H9 (cell line): ENCODE data around the gene EXOC1L. TPM values are rescaled to one million over a fixed set of nuclear protein-coding genes. Genes with fewer than 3 reads are reported as not detected.

Experiments
- DNase-seq: peaks from one replicate; pipeline ENCODE4 v3.0.0-alpha.2; 2017
- H2AFZ ChIP-seq: one replicate; pipeline ENCODE4 v1.6.1; 2013; ENCODE audit warnings: mild to moderate bottlenecking, low read length, control low read depth, moderate library complexity
- H2AK5ac ChIP-seq: 2 replicates; pipeline ENCODE4 v1.6.1; 2013; ENCODE audit warnings: low read length, control low read depth, mixed read lengths; ENCODE audit not compliant: insufficient read length
- H2BK120ac ChIP-seq: one replicate; pipeline ENCODE4 v1.6.1; 2013; ENCODE audit warnings: low read depth, mild to moderate bottlenecking, low read length, control low read depth, inconsistent platforms; ENCODE audit not compliant: poor library complexity, severe bottlenecking
- H2BK12ac ChIP-seq: 2 replicates; pipeline ENCODE4 v1.6.1; 2013; ENCODE audit warnings: low read length, control low read depth, mixed read lengths, low read depth; ENCODE audit not compliant: insufficient read length
- H2BK15ac ChIP-seq: 2 replicates; pipeline ENCODE4 v1.6.1; 2013; ENCODE audit warnings: low read depth, low read length, control low read depth
- H2BK20ac ChIP-seq: one replicate; pipeline ENCODE4 v1.6.1; 2013; ENCODE audit warnings: low read depth, mild to moderate bottlenecking, low read length, control low read depth, inconsistent platforms; ENCODE audit not compliant: poor library complexity, severe bottlenecking
- H2BK5ac ChIP-seq: 2 replicates; pipeline ENCODE4 v1.6.1; 2013; ENCODE audit warnings: low read length, control low read depth, mixed read lengths; ENCODE audit not compliant: insufficient read length
- H3K14ac ChIP-seq: 2 replicates; pipeline ENCODE4 v1.6.1; 2013; ENCODE audit warnings: low read length, control low read depth; ENCODE audit not compliant: insufficient read depth
- H3K18ac ChIP-seq: 2 replicates; pipeline ENCODE4 v1.6.1; 2013; ENCODE audit warnings: low read depth, mild to moderate bottlenecking, mixed read lengths, low read length, control low read depth; ENCODE audit not compliant: insufficient read length
- H3K23ac ChIP-seq: 2 replicates; pipeline ENCODE4 v1.6.1; 2013; ENCODE audit warnings: low read length, control low read depth, mixed read lengths, low read depth; ENCODE audit not compliant: insufficient read length
- H3K23me2 ChIP-seq: 2 replicates; pipeline ENCODE4 v1.6.1; 2013; ENCODE audit warnings: low read depth, mild to moderate bottlenecking, mixed read lengths, low read length, control low read depth; ENCODE audit not compliant: insufficient read length, poor library complexity, severe bottlenecking
- H3K27ac ChIP-seq: 2 replicates; pipeline ENCODE4 v1.5.1; 2013; ENCODE audit warnings: low read length, control low read depth, mixed read lengths, low read depth; ENCODE audit not compliant: insufficient read length
- H3K27me3 ChIP-seq: 2 replicates; pipeline ENCODE4 v1.6.1; 2013; ENCODE audit warnings: low read length, control low read depth, inconsistent platforms; ENCODE audit not compliant: insufficient read depth
- H3K4ac ChIP-seq: 2 replicates; pipeline ENCODE4 v1.6.1; 2013; ENCODE audit warnings: low read depth, mild to moderate bottlenecking, control low read depth, inconsistent platforms, low read length, moderate library complexity
- H3K4me1 ChIP-seq: 2 replicates; pipeline ENCODE4 v1.6.1; 2013; ENCODE audit warnings: low read length, control low read depth, inconsistent platforms; ENCODE audit not compliant: insufficient read depth
- H3K4me2 ChIP-seq: 2 replicates; pipeline ENCODE4 v1.6.1; 2013; ENCODE audit warnings: low read length, control low read depth, mixed read lengths; ENCODE audit not compliant: insufficient read length, insufficient read depth
- H3K56ac ChIP-seq: 2 replicates; pipeline ENCODE4 v1.6.1; 2013; ENCODE audit warnings: low read depth, mild to moderate bottlenecking, mixed read lengths, low read length, control low read depth; ENCODE audit not compliant: insufficient read length
- H3K79me1 ChIP-seq: 2 replicates; pipeline ENCODE4 v1.6.1; 2013; ENCODE audit warnings: low read depth, mild to moderate bottlenecking, moderate library complexity, low read length, control low read depth, inconsistent platforms; ENCODE audit not compliant: insufficient read depth, poor library complexity, severe bottlenecking
- H3K79me2 ChIP-seq: 2 replicates; pipeline ENCODE4 v1.6.1; 2013; ENCODE audit warnings: low read length, control low read depth, inconsistent platforms; ENCODE audit not compliant: insufficient read depth
- H3K9ac ChIP-seq: 2 replicates; pipeline ENCODE4 v1.6.1; 2013; ENCODE audit warnings: low read length, control low read depth, mixed read lengths; ENCODE audit not compliant: insufficient read length; ENCODE audit errors: extremely low read depth
- H3K9me3 ChIP-seq: one replicate; pipeline ENCODE4 v1.6.1; 2013; ENCODE audit warnings: low read depth, low read length, inconsistent platforms; ENCODE audit not compliant: control insufficient read depth
- H3T11ph ChIP-seq: one replicate; pipeline ENCODE4 v1.6.1; 2013; ENCODE audit warnings: mild to moderate bottlenecking, low read length, control low read depth, inconsistent platforms
- H4K20me1 ChIP-seq: one replicate; pipeline ENCODE4 v1.6.1; 2013; ENCODE audit not compliant: control insufficient read depth, insufficient read length, insufficient read depth
- H4K5ac ChIP-seq: 2 replicates; pipeline ENCODE4 v1.6.1; 2013; ENCODE audit warnings: low read depth, mild to moderate bottlenecking, mixed read lengths, low read length, control low read depth; ENCODE audit not compliant: insufficient read length
- H4K8ac ChIP-seq: replicated peaks from 2 replicates; pipeline ENCODE4 v1.6.1; 2013; ENCODE audit warnings: low read length, control low read depth, mixed read lengths, low read depth; ENCODE audit not compliant: insufficient read length
- H4K91ac ChIP-seq: 2 replicates; pipeline ENCODE4 v1.6.1; 2013; ENCODE audit warnings: low read depth, mild to moderate bottlenecking, moderate library complexity, mixed read lengths, low read length, control low read depth; ENCODE audit not compliant: insufficient read length
- H3K27ac Mint-ChIP-seq, 3 experiments: 2 replicates in 2 of 3; 3 replicates in 1 of 3; pipeline ENCODE4 v1.8.0; 2020 to 2021; ENCODE audit warnings: mixed read lengths in 3 of 3, mild to moderate bottlenecking in 1 of 3, moderate library complexity in 1 of 3
- H3K27me3 Mint-ChIP-seq: 2 replicates; pipeline ENCODE4 v1.8.0; 2021; ENCODE audit warnings: low read depth, mild to moderate bottlenecking, moderate library complexity, mixed read lengths
- H3K36me3 Mint-ChIP-seq, 3 experiments: 2 replicates in 2 of 3; 3 replicates in 1 of 3; pipeline ENCODE4 v1.8.0; 2020 to 2021; ENCODE audit warnings: low read depth in 3 of 3, mixed read lengths in 3 of 3; ENCODE audit not compliant: insufficient read depth in 1 of 3
- H3K4me1 Mint-ChIP-seq, 2 experiments: 2 replicates each; pipeline ENCODE4 v1.8.0; 2020; ENCODE audit warnings: mixed read lengths in 2 of 2
- H3K4me3 Mint-ChIP-seq, 2 experiments: 2 replicates in 1 of 2; 3 replicates in 1 of 2; pipeline ENCODE4 v1.8.0; 2020 to 2021; ENCODE audit warnings: mild to moderate bottlenecking in 2 of 2, mixed read lengths in 2 of 2, moderate library complexity in 1 of 2
- H3K9me3 Mint-ChIP-seq, 2 experiments: 2 replicates in 1 of 2; 3 replicates in 1 of 2; pipeline ENCODE4 v1.8.0; 2020; ENCODE audit warnings: mild to moderate bottlenecking in 2 of 2, mixed read lengths in 2 of 2, moderate library complexity in 1 of 2
- CTCF ChIP-seq: fragments of 200-600 bp; sonication (generic); conservative IDR thresholded peaks from 3 replicates; pipeline ENCODE4 v1.8.0; 2021; ENCODE audit warnings: antibody characterized with exemption, mild to moderate bottlenecking
- WGBS: extraction: QIAGEN DNeasy Blood & Tissue Kit; methylation state at CpG from one replicate; pipeline ENCODE4 v1.1.7; 2013; ENCODE audit warnings: missing lambda C conversion rate, low lambda C conversion rate, mixed read lengths; ENCODE audit not compliant: insufficient read length; ENCODE audit errors: extremely low coverage; 5-methylcytosine and 5-hydroxymethylcytosine counted together
- total RNA-seq: library from RNA; stranded (reverse); gene quantifications from 2 replicates; pipeline ENCODE4 v1.2.1, GENCODE V29; 2021

Gene EXOC1L
- total RNA-seq, 1 experiment from 2014 or later = not detected

DNA sequence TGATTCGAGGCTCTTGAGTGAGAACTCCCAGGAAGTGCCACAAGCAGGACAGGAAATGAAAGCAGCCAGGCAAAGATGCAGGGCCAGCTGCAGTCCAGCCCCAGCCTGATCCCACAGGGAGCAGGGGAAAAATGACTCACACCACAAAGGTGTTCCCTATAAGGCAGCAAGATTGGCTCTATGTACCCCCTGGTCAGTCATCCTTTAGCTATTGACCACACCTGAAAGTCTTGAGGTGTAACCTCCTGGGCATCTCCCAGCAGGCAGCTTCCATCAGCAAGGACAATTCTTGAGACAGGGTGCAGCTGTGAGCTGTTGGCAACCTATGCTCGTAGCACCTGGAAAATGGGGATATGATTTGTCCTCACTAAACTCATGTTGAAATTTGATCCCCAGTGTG is 27.9 kb upstream of the EXOC1L start:
- no peak overlapping the region for H3K4me3 Mint-ChIP-seq
- no CpG with 5 or more reads among the region's 2 CpGs for WGBS
- H4K20me1 ChIP-seq = no peaks in the 10 kb centered on the region
- no peak for TF ChIP-seq CTCF
- DNase-seq = no peak
- H3K14ac ChIP-seq = no peak overlapping the region
- peak overlapping the region; percentile 11 for H2AFZ ChIP-seq
- no peaks in the 10 kb centered on the region for H3K27me3 ChIP-seq
- H3K23me2 ChIP-seq = no peaks in the 10 kb centered on the region
- H3K27ac Mint-ChIP-seq = peak overlapping the region in 1 of 3 experiments; percentile 57; a peak in 1 of 7 replicates
- no peak overlapping the region for H2BK5ac ChIP-seq
- H3K36me3 Mint-ChIP-seq = no peaks in the 10 kb centered on the region
- H3K23ac ChIP-seq = no peak overlapping the region
- H3K79me2 ChIP-seq = no peaks in the 10 kb centered on the region
- no peak overlapping the region for H3K9ac ChIP-seq
- H3K9me3 ChIP-seq = no peaks in the 10 kb centered on the region
- H3K4ac ChIP-seq = no peak overlapping the region
- no peak overlapping the region for H2AK5ac ChIP-seq
- H3T11ph ChIP-seq = no peak overlapping the region
- no peak overlapping the region for H2BK12ac ChIP-seq
- peaks cover 9 to 11% of the 10 kb centered on the region in 2 experiments; a peak in 3 of 4 replicates for H3K4me1 Mint-ChIP-seq
- H4K91ac ChIP-seq = no peak overlapping the region
- no peak overlapping the region for H3K18ac ChIP-seq
- H3K4me1 ChIP-seq = no peaks in the 10 kb centered on the region; the same call in 1 of the 2 replicates
- H3K27me3 Mint-ChIP-seq = peaks cover 1% of the 10 kb centered on the region
- H2BK120ac ChIP-seq = no peak overlapping the region
- H3K56ac ChIP-seq = no peak overlapping the region
- no peak overlapping the region for H2BK15ac ChIP-seq
- no peak overlapping the region for H2BK20ac ChIP-seq
- H4K5ac ChIP-seq = no peak overlapping the region
- no peak overlapping the region for H3K27ac ChIP-seq
- H4K8ac ChIP-seq = no peak overlapping the region
- H3K4me2 ChIP-seq = no peak overlapping the region
- no peaks in the 10 kb centered on the region for H3K9me3 Mint-ChIP-seq
- no peaks in the 10 kb centered on the region for H3K79me1 ChIP-seq
